Ishikawa (cell line): ENCODE results near the gene OR2D3.

Experiments
- CREB1 ChIP-seq: IDR thresholded peaks from 2 replicates; pipeline ENCODE4 v1.6.1; 2012; ENCODE audit warnings: low read depth
- EGR1 ChIP-seq: IDR thresholded peaks from 2 replicates; pipeline ENCODE4 v1.6.1; 2012
- EP300 ChIP-seq: IDR thresholded peaks from 2 replicates; pipeline ENCODE4 v1.6.1; 2012; ENCODE audit warnings: borderline replicate concordance
- FOXM1 ChIP-seq: IDR thresholded peaks from 2 replicates; pipeline ENCODE4 v1.6.1; 2012; ENCODE audit warnings: low read depth, borderline replicate concordance
- NFIC ChIP-seq: IDR thresholded peaks from 2 replicates; pipeline ENCODE4 v1.6.1; 2012
- RAD21 ChIP-seq: IDR thresholded peaks from 2 replicates; pipeline ENCODE4 v1.6.1; 2012; ENCODE audit warnings: low read depth
- TAF1 ChIP-seq: IDR thresholded peaks from 2 replicates; pipeline ENCODE4 v1.6.1; 2012; ENCODE audit warnings: low read depth, mild to moderate bottlenecking
- TCF12 ChIP-seq: IDR thresholded peaks from 2 replicates; pipeline ENCODE4 v1.6.1; 2012; ENCODE audit warnings: low read depth
- TEAD4 ChIP-seq: IDR thresholded peaks from 2 replicates; pipeline ENCODE4 v1.6.1; 2012
- USF1 ChIP-seq: IDR thresholded peaks from 2 replicates; pipeline ENCODE4 v1.6.1; 2012
- YY1 ChIP-seq: IDR thresholded peaks from 2 replicates; pipeline ENCODE4 v1.6.1; 2012; ENCODE audit warnings: low read depth
- ZBTB7A ChIP-seq: IDR thresholded peaks from 2 replicates; pipeline ENCODE4 v1.6.1; 2012; ENCODE audit warnings: low read depth
- TF ChIP-seq, protein P1 (sequence below): IDR thresholded peaks from 2 replicates; pipeline ENCODE4 v1.6.1; 2012; ENCODE audit warnings: low read depth, mild to moderate bottlenecking
- TF ChIP-seq, protein P2 (sequence below): IDR thresholded peaks from 2 replicates; pipeline ENCODE4 v1.6.1; 2012

DNA sequence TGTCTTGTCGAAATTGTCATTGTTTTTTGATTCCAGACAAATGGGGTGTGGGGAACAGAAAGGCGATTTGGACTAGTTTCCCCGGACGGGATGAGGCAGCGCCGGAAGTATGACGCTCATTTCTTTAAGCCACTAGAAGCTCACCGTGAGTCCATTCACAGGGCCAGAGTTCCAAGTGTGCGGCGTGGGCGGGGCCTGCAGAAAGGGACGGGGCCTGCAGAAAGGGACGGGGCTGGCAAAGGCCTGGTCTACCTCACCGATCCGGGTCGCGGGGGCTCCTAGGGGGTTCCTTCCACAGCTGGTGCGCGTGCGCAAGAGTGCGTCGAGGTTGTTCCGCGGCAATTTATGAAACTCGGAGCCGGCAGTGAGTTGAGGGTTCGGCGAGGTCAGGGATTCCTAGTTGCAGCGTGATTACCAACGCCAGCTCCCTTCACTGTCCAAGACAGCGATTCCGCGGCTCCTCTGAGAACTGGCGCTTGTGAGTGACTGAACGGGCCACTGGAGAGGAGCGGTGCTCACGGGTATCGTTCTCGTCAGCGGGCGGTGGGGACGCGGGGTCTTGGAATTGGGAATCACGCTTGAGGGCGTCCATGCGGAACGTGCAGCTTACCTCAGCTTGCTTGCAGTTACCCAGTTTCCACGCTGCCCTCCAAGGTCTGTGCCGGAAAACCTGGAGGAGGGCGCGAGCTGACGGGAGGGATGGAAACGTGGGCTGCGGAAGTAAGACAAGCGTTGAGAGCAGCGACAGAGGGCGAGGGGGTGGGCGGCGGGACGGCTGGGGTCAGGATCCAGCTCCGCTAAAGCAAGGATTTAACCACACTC, 5.6 kb downstream of the OR2D3 start, which contains the start of gene ZNF215:
- TF ChIP-seq USF1 (no peak), ZBTB7A (no peak), YY1 (no peak), EP300 (no peak), EGR1 (no peak), RAD21 (no peak), FOXM1 (no peak), CREB1 (no peak), TEAD4 (no peak), NFIC (no peak), TCF12 (no peak), TAF1 (no peak)
- TF ChIP-seq, protein P1, sequence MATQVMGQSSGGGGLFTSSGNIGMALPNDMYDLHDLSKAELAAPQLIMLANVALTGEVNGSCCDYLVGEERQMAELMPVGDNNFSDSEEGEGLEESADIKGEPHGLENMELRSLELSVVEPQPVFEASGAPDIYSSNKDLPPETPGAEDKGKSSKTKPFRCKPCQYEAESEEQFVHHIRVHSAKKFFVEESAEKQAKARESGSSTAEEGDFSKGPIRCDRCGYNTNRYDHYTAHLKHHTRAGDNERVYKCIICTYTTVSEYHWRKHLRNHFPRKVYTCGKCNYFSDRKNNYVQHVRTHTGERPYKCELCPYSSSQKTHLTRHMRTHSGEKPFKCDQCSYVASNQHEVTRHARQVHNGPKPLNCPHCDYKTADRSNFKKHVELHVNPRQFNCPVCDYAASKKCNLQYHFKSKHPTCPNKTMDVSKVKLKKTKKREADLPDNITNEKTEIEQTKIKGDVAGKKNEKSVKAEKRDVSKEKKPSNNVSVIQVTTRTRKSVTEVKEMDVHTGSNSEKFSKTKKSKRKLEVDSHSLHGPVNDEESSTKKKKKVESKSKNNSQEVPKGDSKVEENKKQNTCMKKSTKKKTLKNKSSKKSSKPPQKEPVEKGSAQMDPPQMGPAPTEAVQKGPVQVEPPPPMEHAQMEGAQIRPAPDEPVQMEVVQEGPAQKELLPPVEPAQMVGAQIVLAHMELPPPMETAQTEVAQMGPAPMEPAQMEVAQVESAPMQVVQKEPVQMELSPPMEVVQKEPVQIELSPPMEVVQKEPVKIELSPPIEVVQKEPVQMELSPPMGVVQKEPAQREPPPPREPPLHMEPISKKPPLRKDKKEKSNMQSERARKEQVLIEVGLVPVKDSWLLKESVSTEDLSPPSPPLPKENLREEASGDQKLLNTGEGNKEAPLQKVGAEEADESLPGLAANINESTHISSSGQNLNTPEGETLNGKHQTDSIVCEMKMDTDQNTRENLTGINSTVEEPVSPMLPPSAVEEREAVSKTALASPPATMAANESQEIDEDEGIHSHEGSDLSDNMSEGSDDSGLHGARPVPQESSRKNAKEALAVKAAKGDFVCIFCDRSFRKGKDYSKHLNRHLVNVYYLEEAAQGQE: no peak
- TF ChIP-seq, protein P2, sequence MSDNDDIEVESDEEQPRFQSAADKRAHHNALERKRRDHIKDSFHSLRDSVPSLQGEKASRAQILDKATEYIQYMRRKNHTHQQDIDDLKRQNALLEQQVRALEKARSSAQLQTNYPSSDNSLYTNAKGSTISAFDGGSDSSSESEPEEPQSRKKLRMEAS: no peak
